HCT116 (cell line): ENCODE data around the gene ARPC1B.

Source experiments
- CTCF ChIP-seq, 3 experiments: fragments of 200-600 bp in 1 of 3; sonication (generic) in 1 of 3; IDR thresholded peaks in 2 of 3; conservative IDR thresholded peaks in 1 of 3; 2 replicates each; pipeline ENCODE4 v1.5.1; 2012 to 2017; ENCODE audit warnings: low read depth in 2 of 3, low read length in 2 of 3, antibody characterized with exemption in 1 of 3, borderline replicate concordance in 1 of 3, control low read depth in 1 of 3, mild to moderate bottlenecking in 1 of 3, mixed read lengths in 1 of 3, mixed run types in 1 of 3, moderate library complexity in 1 of 3; ENCODE audit not compliant: insufficient read depth in 1 of 3
- EZH2 ChIP-seq: fragments of 200-600 bp; sonication (generic); IDR thresholded peaks from 2 replicates; pipeline ENCODE4 v1.6.1; 2017; ENCODE audit warnings: antibody characterized with exemption, mixed run types
- EZH2phosphoT487 ChIP-seq: fragments of 200-600 bp; IDR thresholded peaks from 2 replicates; pipeline ENCODE4 v1.6.1; 2018; ENCODE audit warnings: antibody characterized with exemption, borderline replicate concordance
- JUND ChIP-seq: IDR thresholded peaks from 2 replicates; pipeline ENCODE4 v1.6.1; 2012
- MAX ChIP-seq: IDR thresholded peaks from 2 replicates; pipeline ENCODE4 v1.6.1; 2012
- POLR2A ChIP-seq: IDR thresholded peaks from 2 replicates; pipeline ENCODE4 v1.7.0; 2011; ENCODE audit warnings: borderline replicate concordance; ENCODE audit not compliant: insufficient read depth, insufficient read length; ENCODE audit errors: extremely low read depth
- RAD21 ChIP-seq: IDR thresholded peaks from 2 replicates; pipeline ENCODE4 v1.6.1; 2012; ENCODE audit warnings: low read depth, mild to moderate bottlenecking
- SIN3A ChIP-seq: IDR thresholded peaks from 2 replicates; pipeline ENCODE4 v1.6.1; 2012; ENCODE audit warnings: low read depth
- TCF7L2 ChIP-seq: IDR thresholded peaks from 2 replicates; pipeline ENCODE4 v1.7.0; 2011; ENCODE audit warnings: borderline replicate concordance, inconsistent platforms; ENCODE audit not compliant: insufficient read depth, insufficient read length; ENCODE audit errors: extremely low read depth
- ZNF274 ChIP-seq: fragments of 200-500 bp; sonication (Bioruptor generic); IDR thresholded peaks from 2 replicates; pipeline ENCODE4 v1.6.1; 2014; ENCODE audit warnings: mild to moderate bottlenecking, low read depth, low read length, inconsistent platforms

GRCh38 chr7:99365318-99366141 lies 9.0 kb upstream of the ARPC1B start:
- TF ChIP-seq CTCF (IDR thresholded peaks at IDR 0.05 in 2 of 3, conservative IDR thresholded peaks at IDR 0.05 in 1 of 3; ENCODE audit: borderline replicate concordance in 1 of 3, insufficient read depth in 1 of 3, low read depth in 2 of 3, low read length in 2 of 3) = peak; percentile 63 to 88 (median 66); a peak in 5 of 6 replicates
- TF ChIP-seq POLR2A = no peak
- peak; percentile 69 for TF ChIP-seq RAD21
- no peak for TF ChIP-seq EZH2
- no peak for TF ChIP-seq ZNF274
- TF ChIP-seq TCF7L2 = no peak
- no peak for TF ChIP-seq MAX
- TF ChIP-seq EZH2phosphoT487 = no peak
- TF ChIP-seq SIN3A = no peak
- no peak for TF ChIP-seq JUND
